B cell (primary cell): Measurements from ENCODE around the gene FLAD1. TPM values are rescaled to one million over a fixed set of nuclear protein-coding genes. Genes with fewer than 3 reads are reported as not detected.

Experiments used
- ATAC-seq: fragments of 200-7000 bp; cut with Tn5 transposase; one replicate; pipeline ENCODE4 v1.10.0; 2021; ENCODE audit warnings: low read depth, mild to moderate bottlenecking, moderate number of reproducible peaks, moderate library complexity
- CTCF ChIA-PET: fragments of 350-600 bp; sonication (Branson Sonifier 250); formaldehyde crosslinking; loops from one replicate; lab custom pipeline; 2021; ENCODE audit warnings: antibody characterized with exemption, inconsistent platforms; lab: Charles Lee
- POLR2A ChIA-PET: fragments of 350-600 bp; sonication (Branson Sonifier 250); formaldehyde crosslinking; loops from one replicate; lab custom pipeline; 2021; ENCODE audit warnings: antibody characterized with exemption; lab: Charles Lee
- DNase-seq: peaks from one replicate; pipeline ENCODE4 v3.0.0; 2013
- H2AFZ ChIP-seq: 2 replicates; pipeline ENCODE4 v1.6.1; 2012; ENCODE audit warnings: mild to moderate bottlenecking, low read depth, low read length; ENCODE audit not compliant: insufficient read depth, poor library complexity, severe bottlenecking
- H3K27ac ChIP-seq, 2 donors: 1 replicate in 1 of 2; 2 replicates in 1 of 2; pipeline ENCODE4 v1.5.1; 2012 to 2013; ENCODE audit warnings: low read length in 2 of 2, mild to moderate bottlenecking in 2 of 2, moderate library complexity in 1 of 2
- H3K27me3 ChIP-seq, 4 experiments: fragments of 200-600 bp in 1 of 4; sonication (generic) in 1 of 4; replicated peaks in 1 of 4; 1 replicate in 2 of 4; 2 replicates in 2 of 4; pipeline versions ENCODE4 v1.6.1 to v1.7.0; 2013 to 2016; ENCODE audit warnings: low read length in 3 of 4, mild to moderate bottlenecking in 2 of 4, mixed read lengths in 1 of 4, moderate library complexity in 1 of 4; ENCODE audit not compliant: insufficient read depth in 4 of 4, control insufficient read depth in 3 of 4; ENCODE audit errors: control extremely low read depth in 1 of 4
- H3K36me3 ChIP-seq, 2 experiments: replicated peaks in 1 of 2; 1 replicate in 1 of 2; 2 replicates in 1 of 2; pipeline versions ENCODE4 v1.6.1 to v1.7.1; 2013; ENCODE audit warnings: low read length in 1 of 2; ENCODE audit not compliant: insufficient read depth in 2 of 2, control insufficient read depth in 1 of 2; ENCODE audit errors: control extremely low read depth in 1 of 2, extremely low read depth in 1 of 2
- H3K4me1 ChIP-seq, 2 donors: fragments of 200-600 bp in 1 of 2; sonication (generic) in 1 of 2; 1 replicate in 1 of 2; 2 replicates in 1 of 2; pipeline versions ENCODE4 v1.5.1 to v1.6.1; 2013 to 2017; ENCODE audit warnings: low read length in 2 of 2; ENCODE audit not compliant: control insufficient read depth in 2 of 2, insufficient read depth in 2 of 2
- H3K4me2 ChIP-seq: replicated peaks from 2 replicates; pipeline ENCODE3; 2012; ENCODE audit warnings: mild to moderate bottlenecking, low read depth, low read length; ENCODE audit not compliant: poor library complexity, severe bottlenecking
- H3K4me3 ChIP-seq, 5 experiments: fragments of 200-600 bp in 1 of 5; sonication (generic) in 1 of 5; 1 replicate in 3 of 5; 2 replicates in 2 of 5; pipeline versions ENCODE4 v1.5.1 to v1.7.0; 2011 to 2016; ENCODE audit warnings: low read length in 4 of 5, mild to moderate bottlenecking in 4 of 5, low read depth in 2 of 5, control low read depth in 1 of 5, moderate library complexity in 1 of 5; ENCODE audit not compliant: insufficient read depth in 1 of 5; ENCODE audit errors: control extremely low read depth in 1 of 5, extremely low read depth in 1 of 5
- H3K79me2 ChIP-seq: fragments of 200-600 bp; sonication (generic); one replicate; pipeline ENCODE4 v1.6.0; 2016; ENCODE audit warnings: low read length; ENCODE audit not compliant: control insufficient read depth, insufficient read depth
- H3K9ac ChIP-seq: fragments of 200-600 bp; sonication (generic); 2 replicates; pipeline ENCODE4 v1.6.1; 2017; ENCODE audit warnings: mild to moderate bottlenecking, low read length, moderate library complexity
- H3K9me3 ChIP-seq, 3 donors: one replicate each; pipeline versions ENCODE4 v1.6.1 to v1.7.1; 2013; ENCODE audit warnings: low read length in 2 of 3; ENCODE audit not compliant: control insufficient read depth in 2 of 3, insufficient read depth in 1 of 3; ENCODE audit errors: control extremely low read depth in 1 of 3
- H4K20me1 ChIP-seq: 2 replicates; pipeline ENCODE4 v1.6.0; 2012; ENCODE audit warnings: mild to moderate bottlenecking, low read length; ENCODE audit not compliant: insufficient read depth, control insufficient read depth, poor library complexity, severe bottlenecking
- H3K27ac Mint-ChIP-seq: one replicate; pipeline ENCODE4 v1.8.0; 2021; ENCODE audit warnings: mixed read lengths
- H3K27me3 Mint-ChIP-seq: one replicate; pipeline ENCODE4 v1.8.0; 2021; ENCODE audit warnings: mixed read lengths
- H3K4me1 Mint-ChIP-seq: one replicate; pipeline ENCODE4 v1.8.0; 2021; ENCODE audit warnings: mixed read lengths
- H3K4me3 Mint-ChIP-seq: one replicate; pipeline ENCODE4 v1.8.0; 2021; ENCODE audit warnings: mixed read lengths
- H3K9me3 Mint-ChIP-seq: one replicate; pipeline ENCODE4 v1.8.0; 2022; ENCODE audit warnings: mixed read lengths; ENCODE audit not compliant: insufficient read depth
- EZH2 ChIP-seq: IDR thresholded peaks from 2 replicates; pipeline ENCODE4 v1.6.1; 2012; ENCODE audit warnings: borderline replicate concordance, low read depth, mild to moderate bottlenecking, moderate library complexity, low read length; ENCODE audit not compliant: insufficient read depth, poor library complexity, severe bottlenecking
- WGBS: methylation state at CpG from one replicate; pipeline ENCODE4 v1.1.5; 2013; ENCODE audit warnings: missing lambda C conversion rate; ENCODE audit not compliant: insufficient coverage; 5-methylcytosine and 5-hydroxymethylcytosine counted together
- intact Hi-C: fragments of 100-400 bp; cut with micrococcal nuclease; formaldehyde crosslinking; loops from one replicate; pipeline ENCODE4 v1.10.0; 2022
- polyA plus RNA-seq: library from polyadenylated mRNA; depleted of rRNA; stranded (reverse); fragments of >200 nt; gene quantifications from 2 replicates; pipeline ENCODE4 v1.2.3, GENCODE V29; 2012
- total RNA-seq, 2 donors: library from RNA; stranded (reverse); fragments of 120-200 nt in 1 of 2; gene quantifications; 1 replicate in 1 of 2; 2 replicates in 1 of 2; pipeline versions ENCODE4 v1.2.3 to v1.2.4, GENCODE V29; 2013 to 2022
- TF ChIP-seq, protein P1 (sequence below): fragments of 200-600 bp; IDR thresholded peaks from one replicate; pipeline ENCODE4 v1.8.0; 2022; ENCODE audit warnings: antibody characterized with exemption, mild to moderate bottlenecking

FLAD1 gene
- total and polyA plus RNA-seq, 2 donors (not counting 1 experiment from before 2014, with no cell fraction given): 51.4 to 83.0 TPM

GRCh38 chr1:155019377-155020245, 36.5 kb downstream of the FLAD1 start:
- Histone ChIP-seq H3K4me3 (no peak overlapping the region), H3K4me1 (peaks cover 30 to 45% of the 10 kb centered on the region in 2 donors), H3K9me3 (peaks cover 0 to 2% (median 0%) of the 10 kb centered on the region in 3 donors), H3K27me3 (no peaks in the 10 kb centered on the region), H2AFZ (no peak overlapping the region), H3K36me3 (peaks cover 0 to 11% of the 10 kb centered on the region in 2 experiments), H3K79me2 (peaks cover 3% of the 10 kb centered on the region), H3K27ac (no peak overlapping the region), H3K9ac (no peak overlapping the region), H3K4me2 (no peak overlapping the region), H4K20me1 (peaks cover 5% of the 10 kb centered on the region)
- CTCF ChIA-PET: interaction anchor here (0.8 to 17.4 kb wide), 15 partner anchors 9 to 83 kb away, joined by 3 to 295 read pairs (median 4); partner anchors contain the start of genes ADAM15, CKS1B, FLAD1 and LENEP
- ATAC-seq: no peak
- Mint-ChIP-seq H3K4me3 (peak overlapping the region; percentile 42), H3K9me3 (no peaks in the 10 kb centered on the region), H3K27me3 (no peaks in the 10 kb centered on the region), H3K4me1 (peaks cover 46% of the 10 kb centered on the region), H3K27ac (peak overlapping the region; percentile 78)
- POLR2A ChIA-PET: interaction anchor here (1.2 to 1.6 kb wide), 2 partner anchors 9 to 20 kb away, joined by 4 read pairs; no protein-coding TSS in a partner anchor
- DNase-seq: no peak
- WGBS: 85% methylated on average over 11 of the region's 11 CpGs
- no peak for TF ChIP-seq EZH2
- TF ChIP-seq, protein P1, sequence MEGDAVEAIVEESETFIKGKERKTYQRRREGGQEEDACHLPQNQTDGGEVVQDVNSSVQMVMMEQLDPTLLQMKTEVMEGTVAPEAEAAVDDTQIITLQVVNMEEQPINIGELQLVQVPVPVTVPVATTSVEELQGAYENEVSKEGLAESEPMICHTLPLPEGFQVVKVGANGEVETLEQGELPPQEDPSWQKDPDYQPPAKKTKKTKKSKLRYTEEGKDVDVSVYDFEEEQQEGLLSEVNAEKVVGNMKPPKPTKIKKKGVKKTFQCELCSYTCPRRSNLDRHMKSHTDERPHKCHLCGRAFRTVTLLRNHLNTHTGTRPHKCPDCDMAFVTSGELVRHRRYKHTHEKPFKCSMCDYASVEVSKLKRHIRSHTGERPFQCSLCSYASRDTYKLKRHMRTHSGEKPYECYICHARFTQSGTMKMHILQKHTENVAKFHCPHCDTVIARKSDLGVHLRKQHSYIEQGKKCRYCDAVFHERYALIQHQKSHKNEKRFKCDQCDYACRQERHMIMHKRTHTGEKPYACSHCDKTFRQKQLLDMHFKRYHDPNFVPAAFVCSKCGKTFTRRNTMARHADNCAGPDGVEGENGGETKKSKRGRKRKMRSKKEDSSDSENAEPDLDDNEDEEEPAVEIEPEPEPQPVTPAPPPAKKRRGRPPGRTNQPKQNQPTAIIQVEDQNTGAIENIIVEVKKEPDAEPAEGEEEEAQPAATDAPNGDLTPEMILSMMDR: no peak
- intact Hi-C loops: no loop called here
